Hepatocyte (in vitro differentiated cells): ENCODE data around the gene MVB12B.

Source experiments
- EZH2 ChIP-seq: fragments of 200-600 bp; sonication (generic); IDR thresholded peaks from 2 replicates; pipeline ENCODE4 v1.6.1; 2016; ENCODE audit warnings: antibody characterized with exemption, mild to moderate bottlenecking, borderline replicate concordance
- TF ChIP-seq, protein P1 (sequence below): fragments of 200-600 bp; sonication (generic); IDR thresholded peaks from 2 replicates; pipeline ENCODE4 v1.5.1; 2016; ENCODE audit warnings: antibody characterized with exemption, mild to moderate bottlenecking; ENCODE audit not compliant: poor library complexity

DNA sequence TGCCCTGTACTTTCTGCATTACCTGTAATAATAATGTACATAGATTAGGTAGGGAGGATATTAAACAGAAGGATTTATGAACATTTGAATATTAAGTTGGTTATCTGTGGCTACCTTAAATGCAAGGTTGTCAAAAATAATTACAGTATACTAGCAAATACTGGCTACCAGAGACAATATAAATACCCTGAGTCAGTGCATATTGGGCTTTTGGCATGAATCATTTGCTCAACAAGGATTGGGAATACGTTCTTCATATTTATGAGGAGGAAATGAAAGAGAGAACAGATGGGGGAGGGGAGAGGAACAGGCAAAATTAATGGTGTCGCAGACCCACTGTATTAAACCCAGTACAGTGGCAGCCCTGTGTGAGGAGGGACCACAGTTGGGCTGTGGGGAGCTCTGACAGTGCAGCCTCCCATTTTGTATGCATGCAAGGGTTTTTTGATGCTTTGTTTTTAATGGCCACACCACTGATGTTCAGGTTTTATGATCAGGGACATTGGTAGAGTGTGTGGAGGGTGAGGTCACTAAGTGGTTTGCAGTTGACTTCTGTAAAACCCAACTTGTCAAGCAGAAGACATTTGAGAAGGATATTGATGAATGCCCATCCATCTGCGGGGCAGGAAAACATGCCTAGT lies 56.9 kb downstream of the MVB12B start:
- TF ChIP-seq, protein P1, sequence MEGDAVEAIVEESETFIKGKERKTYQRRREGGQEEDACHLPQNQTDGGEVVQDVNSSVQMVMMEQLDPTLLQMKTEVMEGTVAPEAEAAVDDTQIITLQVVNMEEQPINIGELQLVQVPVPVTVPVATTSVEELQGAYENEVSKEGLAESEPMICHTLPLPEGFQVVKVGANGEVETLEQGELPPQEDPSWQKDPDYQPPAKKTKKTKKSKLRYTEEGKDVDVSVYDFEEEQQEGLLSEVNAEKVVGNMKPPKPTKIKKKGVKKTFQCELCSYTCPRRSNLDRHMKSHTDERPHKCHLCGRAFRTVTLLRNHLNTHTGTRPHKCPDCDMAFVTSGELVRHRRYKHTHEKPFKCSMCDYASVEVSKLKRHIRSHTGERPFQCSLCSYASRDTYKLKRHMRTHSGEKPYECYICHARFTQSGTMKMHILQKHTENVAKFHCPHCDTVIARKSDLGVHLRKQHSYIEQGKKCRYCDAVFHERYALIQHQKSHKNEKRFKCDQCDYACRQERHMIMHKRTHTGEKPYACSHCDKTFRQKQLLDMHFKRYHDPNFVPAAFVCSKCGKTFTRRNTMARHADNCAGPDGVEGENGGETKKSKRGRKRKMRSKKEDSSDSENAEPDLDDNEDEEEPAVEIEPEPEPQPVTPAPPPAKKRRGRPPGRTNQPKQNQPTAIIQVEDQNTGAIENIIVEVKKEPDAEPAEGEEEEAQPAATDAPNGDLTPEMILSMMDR: no peak
- TF ChIP-seq EZH2: no peak
